A549 (cell line): ENCODE data around the gene STYXL2. TPM values are rescaled to one million over a fixed set of nuclear protein-coding genes. Genes with fewer than 3 reads are reported as not detected.

Experiments
- ATAC-seq, 2 experiments: fragments of 200-7000 bp in 1 of 2; fragments of >200 bp in 1 of 2; cut with Nextera tagmentation in 1 of 2; cut with Tn5 transposase in 1 of 2; 3 replicates each; pipeline versions ENCODE4 v1.8.0 to v1.9.1; 2018 to 2020; ENCODE audit warnings: mild to moderate bottlenecking in 1 of 2, moderate library complexity in 1 of 2
- CTCF ChIA-PET: fragments of 300-600 bp; sonication (Branson Sonifier 250); formaldehyde crosslinking; extraction: SDS; loops from one replicate; lab custom pipeline; 2021; ENCODE audit warnings: antibody characterized with exemption, inconsistent platforms; lab: Yijun Ruan, JAX
- POLR2A ChIA-PET: fragments of 350-600 bp; formaldehyde crosslinking; extraction: SDS; loops from one replicate; lab custom pipeline; 2021; ENCODE audit warnings: antibody characterized with exemption, inconsistent platforms; lab: Yijun Ruan, JAX
- DNase-seq, 2 experiments: peaks; one replicate each; pipeline versions ENCODE4 v3.0.0 to v3.0.0-alpha.2; 2011 to 2016; ENCODE audit warnings: low read depth in 1 of 2, low spot score in 1 of 2
- FAIRE-seq: peaks from 2 replicates; lab custom pipeline; 2011; peaks lifted over from hg19 to GRCh38; lab: Jason Lieb, UNC
- H3K27ac ChIP-seq, 2 experiments: fragments of >200 bp; sonication (Bioruptor Twin); formaldehyde crosslinking; 3 replicates each; pipeline ENCODE4 v1.5.1; 2016 to 2017
- H3K4me1 ChIP-seq: fragments of >200 bp; sonication (Bioruptor Twin); formaldehyde crosslinking; 3 replicates; pipeline ENCODE4 v1.6.1; 2016
- H3K4me2 ChIP-seq: fragments of >200 bp; sonication (Bioruptor Twin); formaldehyde crosslinking; 3 replicates; pipeline ENCODE4 v1.6.1; 2016
- H3K4me3 ChIP-seq: fragments of >200 bp; sonication (Bioruptor Twin); formaldehyde crosslinking; 3 replicates; pipeline ENCODE4 v1.5.1; 2016
- H3K9me3 ChIP-seq: fragments of >200 bp; sonication (Bioruptor Twin); formaldehyde crosslinking; 3 replicates; pipeline ENCODE4 v1.6.1; 2016
- ATOH8 ChIP-seq: fragments of 250-450 bp; sonication (Bioruptor Pico); IDR thresholded peaks from 2 replicates; pipeline ENCODE4 v1.5.0; 2020; ENCODE audit warnings: low read depth, mild to moderate bottlenecking, moderate library complexity
- BHLHE40 ChIP-seq: IDR thresholded peaks from 2 replicates; pipeline ENCODE4 v1.6.1; 2012; ENCODE audit warnings: low read depth, low read length, inconsistent platforms
- CBX2 ChIP-seq: fragments of 200-600 bp; sonication (generic); IDR thresholded peaks from 2 replicates; pipeline ENCODE4 v1.6.1; 2016; ENCODE audit warnings: low read depth, mild to moderate bottlenecking, borderline replicate concordance
- EP300 ChIP-seq, 2 experiments: fragments of >200 bp; sonication (Bioruptor Twin); formaldehyde crosslinking; IDR thresholded peaks; 2 replicates in 1 of 2; 3 replicates in 1 of 2; pipeline ENCODE4 v1.6.1; 2016 to 2017
- FOSB ChIP-seq: fragments of 250-450 bp; sonication (Bioruptor Pico); IDR thresholded peaks from 2 replicates; pipeline ENCODE4 v1.5.0; 2020; ENCODE audit warnings: mild to moderate bottlenecking, moderate library complexity
- HOXB13 ChIP-seq: fragments of 250-450 bp; sonication (Bioruptor Pico); IDR thresholded peaks from 2 replicates; pipeline ENCODE4 v1.5.0; 2020; ENCODE audit warnings: low read depth, mild to moderate bottlenecking, moderate library complexity
- HOXB5 ChIP-seq: fragments of 250-450 bp; sonication (Bioruptor Pico); IDR thresholded peaks from 2 replicates; pipeline ENCODE4 v1.5.0; 2020; ENCODE audit warnings: mild to moderate bottlenecking, moderate library complexity
- JUNB ChIP-seq: fragments of >200 bp; sonication (Bioruptor Twin); formaldehyde crosslinking; IDR thresholded peaks from 2 replicates; pipeline ENCODE4 v1.6.1; 2016
- KDM1A ChIP-seq: fragments of 200-600 bp; sonication (generic); IDR thresholded peaks from 2 replicates; pipeline ENCODE4 v1.6.1; 2016; ENCODE audit warnings: low read depth, mild to moderate bottlenecking
- MAX ChIP-seq: IDR thresholded peaks from 2 replicates; pipeline ENCODE4 v1.6.1; 2012
- NR3C1 ChIP-seq: fragments of >200 bp; sonication (Bioruptor Twin); formaldehyde crosslinking; IDR thresholded peaks from 3 replicates; pipeline ENCODE4 v1.6.1; 2017
- POLR2A ChIP-seq: IDR thresholded peaks from 2 replicates; pipeline ENCODE4 v1.6.1; 2012; ENCODE audit warnings: mild to moderate bottlenecking, low read length
- RARB ChIP-seq: fragments of 250-450 bp; sonication (Bioruptor Pico); IDR thresholded peaks from 2 replicates; pipeline ENCODE4 v1.8.0; 2021; ENCODE audit warnings: mild to moderate bottlenecking, moderate library complexity
- RCOR1 ChIP-seq: fragments of 150-350 bp; IDR thresholded peaks from 2 replicates; pipeline ENCODE4 v1.6.1; 2014; ENCODE audit warnings: antibody characterized with exemption, low read length, low read depth
- REST ChIP-seq: fragments of 200-600 bp; sonication (generic); IDR thresholded peaks from 2 replicates; pipeline ENCODE4 v1.6.1; 2016; ENCODE audit warnings: antibody characterized with exemption, mild to moderate bottlenecking, moderate library complexity
- RFX5 ChIP-seq: fragments of 450-650 bp; IDR thresholded peaks from 2 replicates; pipeline ENCODE4 v1.7.1; 2014; ENCODE audit warnings: antibody characterized with exemption, mild to moderate bottlenecking, moderate library complexity
- SMC3 ChIP-seq: fragments of >200 bp; sonication (Bioruptor Twin); formaldehyde crosslinking; IDR thresholded peaks from 3 replicates; pipeline ENCODE4 v1.6.1; 2018; ENCODE audit warnings: inconsistent platforms
- ZFP36 ChIP-seq: fragments of 450-650 bp; IDR thresholded peaks from 2 replicates; pipeline ENCODE4 v1.6.1; 2014; ENCODE audit warnings: borderline replicate concordance; ENCODE audit not compliant: partially characterized antibody
- ZNF302 ChIP-seq: fragments of 250-450 bp; sonication (Bioruptor Pico); IDR thresholded peaks from 2 replicates; pipeline ENCODE4 v1.9.0; 2021; ENCODE audit warnings: inconsistent platforms, mild to moderate bottlenecking, moderate library complexity
- WGBS: methylation state at CpG from one replicate; pipeline ENCODE4 v1.1.6; 2017; ENCODE audit errors: missing lambda C conversion rate; 5-methylcytosine and 5-hydroxymethylcytosine counted together
- polyA plus RNA-seq, 4 experiments: library from polyadenylated mRNA; depleted of rRNA in 3 of 4; stranded (reverse); fragments of >200 nt; fragmentation: RNase III in 1 of 4; extraction: RNeasy Plus Mini Kit Qiagen cat#74134 plus additional on column Dnase treatment in 1 of 4; gene quantifications; 2 replicates in 3 of 4; 3 replicates in 1 of 4; pipeline ENCODE4 v1.2.3, GENCODE V29; 2011 to 2017
- TF ChIP-seq, protein P1 (sequence below): fragments of 250-450 bp; sonication (Bioruptor Pico); IDR thresholded peaks from 2 replicates; pipeline ENCODE4 v1.5.0; 2021; ENCODE audit warnings: mild to moderate bottlenecking, moderate library complexity, borderline replicate concordance
- TF ChIP-seq, protein P2 (sequence below): IDR thresholded peaks from 2 replicates; pipeline ENCODE4 v1.6.1; 2012
- TF ChIP-seq, protein P3 (sequence below): IDR thresholded peaks from 2 replicates; pipeline ENCODE4 v1.6.1; 2012; ENCODE audit warnings: low read depth, borderline replicate concordance

The STYXL2 gene
- polyA plus RNA-seq, 2 of the 4 experiments (the other 2 are of a cell fraction), result not detected

DNA sequence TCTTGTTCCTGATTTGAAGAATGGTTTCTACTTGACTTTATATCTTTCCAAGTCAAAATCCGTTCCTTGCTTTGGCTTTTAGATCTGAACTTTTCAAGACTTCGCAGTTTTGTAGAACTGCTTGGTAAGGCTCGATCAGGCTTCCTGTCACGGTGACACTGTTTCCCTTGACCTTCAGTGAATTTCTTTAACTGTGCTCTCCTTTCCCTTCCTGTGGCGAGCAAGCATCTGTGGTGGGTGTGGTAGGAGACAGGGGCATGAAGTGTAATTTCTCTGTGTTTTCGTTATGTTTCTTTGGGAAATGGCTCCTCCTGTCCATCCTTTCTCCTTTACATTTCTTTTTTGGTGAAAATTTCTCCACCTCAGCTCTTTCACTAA is 10.4 kb downstream of the STYXL2 start (continued):
- TF ChIP-seq, protein P1, sequence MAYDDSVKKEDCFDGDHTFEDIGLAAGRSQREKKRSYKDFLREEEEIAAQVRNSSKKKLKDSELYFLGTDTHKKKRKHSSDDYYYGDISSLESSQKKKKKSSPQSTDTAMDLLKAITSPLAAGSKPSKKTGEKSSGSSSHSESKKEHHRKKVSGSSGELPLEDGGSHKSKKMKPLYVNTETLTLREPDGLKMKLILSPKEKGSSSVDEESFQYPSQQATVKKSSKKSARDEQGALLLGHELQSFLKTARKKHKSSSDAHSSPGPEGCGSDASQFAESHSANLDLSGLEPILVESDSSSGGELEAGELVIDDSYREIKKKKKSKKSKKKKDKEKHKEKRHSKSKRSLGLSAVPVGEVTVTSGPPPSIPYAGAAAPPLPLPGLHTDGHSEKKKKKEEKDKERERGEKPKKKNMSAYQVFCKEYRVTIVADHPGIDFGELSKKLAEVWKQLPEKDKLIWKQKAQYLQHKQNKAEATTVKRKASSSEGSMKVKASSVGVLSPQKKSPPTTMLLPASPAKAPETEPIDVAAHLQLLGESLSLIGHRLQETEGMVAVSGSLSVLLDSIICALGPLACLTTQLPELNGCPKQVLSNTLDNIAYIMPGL, result no peak
- TF ChIP-seq BHLHE40 (no peak), MAX (no peak), JUNB (no peak), FOSB (no peak)

GRCh38 chr1:167105271-167106118 is 11.6 kb downstream of the STYXL2 start:
- ChIA-PET POLR2A (no interaction called here), CTCF (interaction anchor here (1.0 to 1.2 kb wide), 2 partner anchors 20 to 45 kb away, joined by 3 read pairs; no protein-coding TSS in a partner anchor)
- H3K9me3 ChIP-seq, result no peaks in the 10 kb centered on the region
- TF ChIP-seq, protein P2, sequence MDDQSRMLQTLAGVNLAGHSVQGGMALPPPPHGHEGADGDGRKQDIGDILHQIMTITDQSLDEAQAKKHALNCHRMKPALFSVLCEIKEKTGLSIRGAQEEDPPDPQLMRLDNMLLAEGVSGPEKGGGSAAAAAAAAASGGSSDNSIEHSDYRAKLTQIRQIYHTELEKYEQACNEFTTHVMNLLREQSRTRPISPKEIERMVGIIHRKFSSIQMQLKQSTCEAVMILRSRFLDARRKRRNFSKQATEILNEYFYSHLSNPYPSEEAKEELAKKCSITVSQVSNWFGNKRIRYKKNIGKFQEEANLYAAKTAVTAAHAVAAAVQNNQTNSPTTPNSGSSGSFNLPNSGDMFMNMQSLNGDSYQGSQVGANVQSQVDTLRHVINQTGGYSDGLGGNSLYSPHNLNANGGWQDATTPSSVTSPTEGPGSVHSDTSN, result no peak
- TF ChIP-seq JUNB (no peak), ATOH8 (CRISPR knock-in tag) (no peak), ZFP36 (no peak), ZNF302 (no peak), RCOR1 (no peak), CBX2 (no peak), RARB (no peak), EP300 (IDR thresholded peaks at IDR 0.05) (no peak), HOXB5 (CRISPR knock-in tag) (no peak), REST (no peak), POLR2A (no peak), RFX5 (no peak), NR3C1 (no peak), KDM1A (no peak), HOXB13 (CRISPR knock-in tag) (no peak), SMC3 (no peak)
- TF ChIP-seq, protein P3, sequence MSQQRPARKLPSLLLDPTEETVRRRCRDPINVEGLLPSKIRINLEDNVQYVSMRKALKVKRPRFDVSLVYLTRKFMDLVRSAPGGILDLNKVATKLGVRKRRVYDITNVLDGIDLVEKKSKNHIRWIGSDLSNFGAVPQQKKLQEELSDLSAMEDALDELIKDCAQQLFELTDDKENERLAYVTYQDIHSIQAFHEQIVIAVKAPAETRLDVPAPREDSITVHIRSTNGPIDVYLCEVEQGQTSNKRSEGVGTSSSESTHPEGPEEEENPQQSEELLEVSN, result no peak
- TF ChIP-seq, all 56 proteins: peak for 0
- FAIRE-seq (no peak), ATAC-seq (peak in 1 of 2 experiments; percentile 42; a peak in 2 of 6 replicates), DNase-seq (no peak)
- Histone ChIP-seq H3K4me3 (no peak overlapping the region), H3K4me2 (no peak overlapping the region), H3K4me1 (0 out of 3 replicates have a peak, but pooled peaks cover 6% of the 10 kb centered on the region), H3K27ac (no peak overlapping the region)
- 58% methylated on average over 12 of the region's 12 CpGs for WGBS
